GM23338 (cell line): ENCODE data around the gene SNTB2. TPM values are rescaled to one million over a fixed set of nuclear protein-coding genes. Genes with fewer than 3 reads are reported as not detected.

Source experiments
- ATAC-seq: fragments of 200-7000 bp; cut with Tn5 transposase; 3 replicates; pipeline ENCODE4 v1.9.1; 2020
- DNase-seq: peaks from one replicate; pipeline ENCODE4 v3.0.0-alpha.2; 2015; ENCODE audit warnings: low spot score
- H2AFZ ChIP-seq: fragments of 200-600 bp; sonication (generic); 2 replicates; pipeline ENCODE4 v1.8.0; 2016; ENCODE audit warnings: antibody characterized with exemption, mild to moderate bottlenecking, moderate library complexity
- H3F3A ChIP-seq: fragments of 200-600 bp; sonication (generic); replicated peaks from 2 replicates; pipeline ENCODE4 v1.8.0; 2017; ENCODE audit warnings: antibody characterized with exemption, mixed run types, low read depth
- H3K27ac ChIP-seq: fragments of 200-600 bp; sonication (generic); 2 replicates; pipeline ENCODE4 v1.6.1; 2016; ENCODE audit warnings: low read depth
- H3K27me3 ChIP-seq: fragments of 200-600 bp; sonication (generic); 2 replicates; pipeline ENCODE4 v1.8.0; 2016; ENCODE audit warnings: mild to moderate bottlenecking, mixed run types, moderate library complexity; ENCODE audit not compliant: insufficient read depth
- H3K36me3 ChIP-seq: fragments of 200-600 bp; sonication (generic); 2 replicates; pipeline ENCODE4 v1.8.0; 2016; ENCODE audit warnings: mild to moderate bottlenecking; ENCODE audit not compliant: insufficient read depth
- H3K4me1 ChIP-seq: fragments of 200-600 bp; sonication (generic); 2 replicates; pipeline ENCODE4 v1.8.0; 2016; ENCODE audit warnings: mild to moderate bottlenecking, moderate library complexity; ENCODE audit not compliant: insufficient read depth
- H3K4me2 ChIP-seq: fragments of 200-600 bp; sonication (generic); 2 replicates; pipeline ENCODE4 v1.7.1; 2017; ENCODE audit warnings: mixed run types
- H3K4me3 ChIP-seq: fragments of 200-600 bp; sonication (generic); 2 replicates; pipeline ENCODE4 v1.6.1; 2016; ENCODE audit warnings: mixed run types
- H3K79me2 ChIP-seq: fragments of 200-600 bp; sonication (generic); replicated peaks from 2 replicates; pipeline ENCODE4 v1.8.0; 2017; ENCODE audit warnings: mild to moderate bottlenecking; ENCODE audit not compliant: insufficient read depth
- H3K9me2 ChIP-seq: fragments of 200-600 bp; sonication (generic); 2 replicates; pipeline ENCODE4 v1.8.0; 2017; ENCODE audit not compliant: insufficient read depth
- H4K20me1 ChIP-seq: fragments of 200-600 bp; sonication (generic); replicated peaks from 2 replicates; pipeline ENCODE4 v1.8.0; 2017; ENCODE audit warnings: mild to moderate bottlenecking; ENCODE audit not compliant: insufficient read depth
- H3K27ac Mint-ChIP-seq: 2 replicates; pipeline ENCODE4 v1.8.0; 2020; ENCODE audit warnings: inconsistent platforms, mild to moderate bottlenecking, moderate library complexity, mixed read lengths
- H3K27me3 Mint-ChIP-seq: 3 replicates; pipeline ENCODE4 v1.8.0; 2022; ENCODE audit warnings: low read depth, mild to moderate bottlenecking, moderate library complexity, mixed read lengths, inconsistent platforms; ENCODE audit not compliant: insufficient read depth, poor library complexity
- H3K36me3 Mint-ChIP-seq: 3 replicates; pipeline ENCODE4 v1.8.0; 2021; ENCODE audit warnings: low read depth, mild to moderate bottlenecking, inconsistent platforms, moderate library complexity, mixed read lengths
- H3K4me1 Mint-ChIP-seq: 3 replicates; pipeline ENCODE4 v1.8.0; 2020; ENCODE audit warnings: mild to moderate bottlenecking, inconsistent platforms, mixed read lengths
- H3K4me3 Mint-ChIP-seq: 3 replicates; pipeline ENCODE4 v1.8.0; 2021; ENCODE audit warnings: moderate library complexity, mild to moderate bottlenecking, inconsistent platforms, mixed read lengths
- H3K9me3 Mint-ChIP-seq: 3 replicates; pipeline ENCODE4 v1.8.0; 2020; ENCODE audit warnings: moderate library complexity, mild to moderate bottlenecking, inconsistent platforms, mixed read lengths
- EZH2 ChIP-seq: fragments of 200-600 bp; sonication (generic); IDR thresholded peaks from one replicate; pipeline ENCODE4 v1.8.0; 2017; ENCODE audit warnings: antibody characterized with exemption, mild to moderate bottlenecking, low read depth; ENCODE audit not compliant: unreplicated experiment
- REST ChIP-seq: IDR thresholded peaks from one replicate; pipeline ENCODE4 v1.6.1; 2018; ENCODE audit warnings: antibody characterized with exemption; ENCODE audit not compliant: unreplicated experiment
- ZNF114 ChIP-seq: fragments of 250-450 bp; sonication (Bioruptor Pico); IDR thresholded peaks from 2 replicates; pipeline ENCODE4 v1.5.0; 2020; ENCODE audit warnings: mild to moderate bottlenecking, moderate library complexity
- ZNF331 ChIP-seq: fragments of 250-450 bp; sonication (Bioruptor Pico); IDR thresholded peaks from 2 replicates; pipeline ENCODE4 v1.5.0; 2020; ENCODE audit warnings: low read depth, mild to moderate bottlenecking, moderate library complexity
- polyA plus RNA-seq: library from polyadenylated mRNA; unstranded; fragments of >200 nt; fragmentation: Nextera tagmentation; extraction: Ambion mirVana; gene quantifications from 2 replicates; pipeline ENCODE4 v1.2.1, GENCODE V29; 2016
- total RNA-seq: library from RNA; depleted of rRNA; stranded (reverse); fragments of >200 nt; shearing (Covaris generic); gene quantifications from 2 replicates; pipeline ENCODE4 v1.2.3, GENCODE V29; 2014
- TF ChIP-seq, protein P1 (sequence below): IDR thresholded peaks from 2 replicates; pipeline ENCODE4 v1.6.1; 2016; ENCODE audit warnings: antibody characterized with exemption
- TF ChIP-seq, protein P2 (sequence below): fragments of 250-450 bp; sonication (Bioruptor Pico); IDR thresholded peaks from 2 replicates; pipeline ENCODE4 v1.5.0; 2020; ENCODE audit warnings: mild to moderate bottlenecking, moderate library complexity

The SNTB2 gene
- total and polyA plus RNA-seq, 2 experiments from 2014 or later: 4.8 to 42.7 TPM

DNA sequence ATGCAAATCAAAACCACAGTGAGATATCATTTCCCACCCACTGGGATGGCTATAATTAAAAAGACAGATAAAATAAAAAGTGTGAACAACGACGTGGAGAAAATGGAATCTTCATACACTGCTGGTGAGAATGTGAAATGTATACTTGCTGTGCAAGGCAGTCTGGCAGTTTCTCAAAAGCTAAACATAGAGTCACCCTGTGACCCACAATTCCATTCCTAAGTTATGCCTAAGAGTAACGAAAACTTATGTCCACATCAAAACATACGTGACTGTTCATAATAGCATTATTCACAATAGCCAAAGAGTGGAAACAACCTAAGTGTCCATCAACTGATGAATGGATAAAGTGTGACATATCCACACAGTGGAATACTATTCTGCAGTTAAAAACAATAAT is 86.0 kb downstream of the SNTB2 start (continued):
- TF ChIP-seq REST: no peak
- TF ChIP-seq, protein P1, sequence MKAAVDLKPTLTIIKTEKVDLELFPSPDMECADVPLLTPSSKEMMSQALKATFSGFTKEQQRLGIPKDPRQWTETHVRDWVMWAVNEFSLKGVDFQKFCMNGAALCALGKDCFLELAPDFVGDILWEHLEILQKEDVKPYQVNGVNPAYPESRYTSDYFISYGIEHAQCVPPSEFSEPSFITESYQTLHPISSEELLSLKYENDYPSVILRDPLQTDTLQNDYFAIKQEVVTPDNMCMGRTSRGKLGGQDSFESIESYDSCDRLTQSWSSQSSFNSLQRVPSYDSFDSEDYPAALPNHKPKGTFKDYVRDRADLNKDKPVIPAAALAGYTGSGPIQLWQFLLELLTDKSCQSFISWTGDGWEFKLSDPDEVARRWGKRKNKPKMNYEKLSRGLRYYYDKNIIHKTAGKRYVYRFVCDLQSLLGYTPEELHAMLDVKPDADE: no peak

DNA sequence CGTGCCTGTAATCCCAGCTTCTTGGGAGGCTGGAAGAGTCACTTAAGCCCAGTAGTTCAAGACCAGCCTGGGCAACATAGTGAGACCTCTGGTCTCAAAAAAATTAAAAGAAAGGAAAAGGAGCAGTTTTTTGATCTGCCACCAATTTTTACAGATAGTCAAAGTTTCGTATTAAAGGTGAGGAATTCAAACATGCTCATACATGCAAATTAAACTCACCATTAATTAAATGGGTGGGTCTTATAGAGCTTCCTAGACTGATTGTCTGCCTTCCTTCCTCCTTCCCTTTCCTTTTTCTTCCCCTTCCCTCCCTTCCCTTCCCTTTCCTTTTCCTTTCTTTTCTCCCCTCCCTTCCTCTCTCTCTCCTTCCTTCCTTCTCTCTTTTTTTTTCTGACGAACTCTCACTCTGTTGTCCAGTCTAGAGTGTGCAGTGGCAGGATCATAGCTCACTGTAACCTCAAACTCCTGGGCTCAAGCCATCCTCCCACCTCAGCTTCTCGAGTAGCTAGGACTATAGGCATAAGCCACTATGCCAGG is 87.8 kb downstream of the SNTB2 start:
- Histone ChIP-seq H3K4me3 (no peak overlapping the region), H3K9me2 (no peaks in the 10 kb centered on the region), H3K79me2 (no peaks in the 10 kb centered on the region; the same call in 1 of the 2 replicates), H2AFZ (no peak overlapping the region), H3K27ac (peak overlapping the region; percentile 51; the same call in 1 of the 2 replicates), H3K4me1 (no peaks in the 10 kb centered on the region), H3K36me3 (no peaks in the 10 kb centered on the region), H3K27me3 (no peaks in the 10 kb centered on the region), H4K20me1 (no peaks in the 10 kb centered on the region), H3F3A (no peaks in the 10 kb centered on the region; the same call in 1 of the 2 replicates), H3K4me2 (no peak overlapping the region)
- H3K9me3 Mint-ChIP-seq: no peaks in the 10 kb centered on the region
- no peak for ATAC-seq
- TF ChIP-seq ZNF331 (CRISPR knock-in tag) (no peak), EZH2 (no peak), ZNF114 (no peak)
- TF ChIP-seq, protein P2, sequence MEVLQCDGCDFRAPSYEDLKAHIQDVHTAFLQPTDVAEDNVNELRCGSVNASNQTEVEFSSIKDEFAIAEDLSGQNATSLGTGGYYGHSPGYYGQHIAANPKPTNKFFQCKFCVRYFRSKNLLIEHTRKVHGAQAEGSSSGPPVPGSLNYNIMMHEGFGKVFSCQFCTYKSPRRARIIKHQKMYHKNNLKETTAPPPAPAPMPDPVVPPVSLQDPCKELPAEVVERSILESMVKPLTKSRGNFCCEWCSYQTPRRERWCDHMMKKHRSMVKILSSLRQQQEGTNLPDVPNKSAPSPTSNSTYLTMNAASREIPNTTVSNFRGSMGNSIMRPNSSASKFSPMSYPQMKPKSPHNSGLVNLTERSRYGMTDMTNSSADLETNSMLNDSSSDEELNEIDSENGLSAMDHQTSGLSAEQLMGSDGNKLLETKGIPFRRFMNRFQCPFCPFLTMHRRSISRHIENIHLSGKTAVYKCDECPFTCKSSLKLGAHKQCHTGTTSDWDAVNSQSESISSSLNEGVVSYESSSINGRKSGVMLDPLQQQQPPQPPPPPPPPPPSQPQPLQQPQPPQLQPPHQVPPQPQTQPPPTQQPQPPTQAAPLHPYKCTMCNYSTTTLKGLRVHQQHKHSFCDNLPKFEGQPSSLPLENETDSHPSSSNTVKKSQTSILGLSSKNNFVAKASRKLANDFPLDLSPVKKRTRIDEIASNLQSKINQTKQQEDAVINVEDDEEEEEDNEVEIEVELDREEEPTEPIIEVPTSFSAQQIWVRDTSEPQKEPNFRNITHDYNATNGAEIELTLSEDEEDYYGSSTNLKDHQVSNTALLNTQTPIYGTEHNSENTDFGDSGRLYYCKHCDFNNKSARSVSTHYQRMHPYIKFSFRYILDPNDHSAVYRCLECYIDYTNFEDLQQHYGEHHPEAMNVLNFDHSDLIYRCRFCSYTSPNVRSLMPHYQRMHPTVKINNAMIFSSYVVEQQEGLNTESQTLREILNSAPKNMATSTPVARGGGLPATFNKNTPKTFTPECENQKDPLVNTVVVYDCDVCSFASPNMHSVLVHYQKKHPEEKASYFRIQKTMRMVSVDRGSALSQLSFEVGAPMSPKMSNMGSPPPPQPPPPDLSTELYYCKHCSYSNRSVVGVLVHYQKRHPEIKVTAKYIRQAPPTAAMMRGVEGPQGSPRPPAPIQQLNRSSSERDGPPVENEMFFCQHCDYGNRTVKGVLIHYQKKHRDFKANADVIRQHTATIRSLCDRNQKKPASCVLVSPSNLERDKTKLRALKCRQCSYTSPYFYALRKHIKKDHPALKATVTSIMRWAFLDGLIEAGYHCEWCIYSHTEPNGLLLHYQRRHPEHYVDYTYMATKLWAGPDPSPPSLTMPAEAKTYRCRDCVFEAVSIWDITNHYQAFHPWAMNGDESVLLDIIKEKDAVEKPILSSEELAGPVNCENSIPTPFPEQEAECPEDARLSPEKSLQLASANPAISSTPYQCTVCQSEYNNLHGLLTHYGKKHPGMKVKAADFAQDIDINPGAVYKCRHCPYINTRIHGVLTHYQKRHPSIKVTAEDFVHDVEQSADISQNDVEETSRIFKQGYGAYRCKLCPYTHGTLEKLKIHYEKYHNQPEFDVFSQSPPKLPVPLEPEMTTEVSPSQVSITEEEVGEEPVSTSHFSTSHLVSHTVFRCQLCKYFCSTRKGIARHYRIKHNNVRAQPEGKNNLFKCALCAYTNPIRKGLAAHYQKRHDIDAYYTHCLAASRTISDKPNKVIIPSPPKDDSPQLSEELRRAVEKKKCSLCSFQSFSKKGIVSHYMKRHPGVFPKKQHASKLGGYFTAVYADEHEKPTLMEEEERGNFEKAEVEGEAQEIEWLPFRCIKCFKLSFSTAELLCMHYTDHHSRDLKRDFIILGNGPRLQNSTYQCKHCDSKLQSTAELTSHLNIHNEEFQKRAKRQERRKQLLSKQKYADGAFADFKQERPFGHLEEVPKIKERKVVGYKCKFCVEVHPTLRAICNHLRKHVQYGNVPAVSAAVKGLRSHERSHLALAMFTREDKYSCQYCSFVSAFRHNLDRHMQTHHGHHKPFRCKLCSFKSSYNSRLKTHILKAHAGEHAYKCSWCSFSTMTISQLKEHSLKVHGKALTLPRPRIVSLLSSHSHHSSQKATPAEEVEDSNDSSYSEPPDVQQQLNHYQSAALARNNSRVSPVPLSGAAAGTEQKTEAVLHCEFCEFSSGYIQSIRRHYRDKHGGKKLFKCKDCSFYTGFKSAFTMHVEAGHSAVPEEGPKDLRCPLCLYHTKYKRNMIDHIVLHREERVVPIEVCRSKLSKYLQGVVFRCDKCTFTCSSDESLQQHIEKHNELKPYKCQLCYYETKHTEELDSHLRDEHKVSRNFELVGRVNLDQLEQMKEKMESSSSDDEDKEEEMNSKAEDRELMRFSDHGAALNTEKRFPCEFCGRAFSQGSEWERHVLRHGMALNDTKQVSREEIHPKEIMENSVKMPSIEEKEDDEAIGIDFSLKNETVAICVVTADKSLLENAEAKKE (CRISPR knock-in tag): no peak
- no peak overlapping the region for H3K27ac Mint-ChIP-seq
- no peaks in the 10 kb centered on the region for H3K27me3 Mint-ChIP-seq
- H3K36me3 Mint-ChIP-seq: peaks cover 4% of the 10 kb centered on the region; the same call in 1 of the 3 replicates
- H3K4me3 Mint-ChIP-seq: no peak overlapping the region
- no peak for DNase-seq
- H3K4me1 Mint-ChIP-seq: no peaks in the 10 kb centered on the region
